MG63 (cell line): ENCODE measurements around the gene FAM186B. TPM values are rescaled to one million over a fixed set of nuclear protein-coding genes. Genes with fewer than 3 reads are reported as not detected.

Source experiments
- DNase-seq: peaks from one replicate; pipeline ENCODE4 v3.0.0-alpha.2; 2020
- H3K27me3 ChIP-seq: fragments of 250-450 bp; sonication (Bioruptor Pico); 2 replicates; pipeline ENCODE4 v1.5.1; 2020; ENCODE audit warnings: mild to moderate bottlenecking, moderate library complexity
- H3K36me3 ChIP-seq: fragments of 250-450 bp; sonication (Bioruptor Pico); 2 replicates; pipeline ENCODE4 v1.5.1; 2020; ENCODE audit warnings: mild to moderate bottlenecking, moderate library complexity
- H3K4me3 ChIP-seq: fragments of 250-450 bp; sonication (Bioruptor Pico); 2 replicates; pipeline ENCODE4 v1.5.1; 2020; ENCODE audit warnings: mild to moderate bottlenecking, moderate library complexity
- H3K9me3 ChIP-seq: fragments of 250-450 bp; sonication (Bioruptor Pico); 2 replicates; pipeline ENCODE4 v1.5.1; 2020; ENCODE audit warnings: mild to moderate bottlenecking, moderate library complexity
- total RNA-seq: library from RNA; depleted of rRNA; stranded (reverse); fragments of >200 nt; shearing (Covaris generic); gene quantifications from 2 replicates; pipeline ENCODE4 v1.2.3, GENCODE V29; 2014; ENCODE audit warnings: low replicate concordance

Gene FAM186B
- total RNA-seq, 1 experiment from 2014 or later, result not detected

DNA sequence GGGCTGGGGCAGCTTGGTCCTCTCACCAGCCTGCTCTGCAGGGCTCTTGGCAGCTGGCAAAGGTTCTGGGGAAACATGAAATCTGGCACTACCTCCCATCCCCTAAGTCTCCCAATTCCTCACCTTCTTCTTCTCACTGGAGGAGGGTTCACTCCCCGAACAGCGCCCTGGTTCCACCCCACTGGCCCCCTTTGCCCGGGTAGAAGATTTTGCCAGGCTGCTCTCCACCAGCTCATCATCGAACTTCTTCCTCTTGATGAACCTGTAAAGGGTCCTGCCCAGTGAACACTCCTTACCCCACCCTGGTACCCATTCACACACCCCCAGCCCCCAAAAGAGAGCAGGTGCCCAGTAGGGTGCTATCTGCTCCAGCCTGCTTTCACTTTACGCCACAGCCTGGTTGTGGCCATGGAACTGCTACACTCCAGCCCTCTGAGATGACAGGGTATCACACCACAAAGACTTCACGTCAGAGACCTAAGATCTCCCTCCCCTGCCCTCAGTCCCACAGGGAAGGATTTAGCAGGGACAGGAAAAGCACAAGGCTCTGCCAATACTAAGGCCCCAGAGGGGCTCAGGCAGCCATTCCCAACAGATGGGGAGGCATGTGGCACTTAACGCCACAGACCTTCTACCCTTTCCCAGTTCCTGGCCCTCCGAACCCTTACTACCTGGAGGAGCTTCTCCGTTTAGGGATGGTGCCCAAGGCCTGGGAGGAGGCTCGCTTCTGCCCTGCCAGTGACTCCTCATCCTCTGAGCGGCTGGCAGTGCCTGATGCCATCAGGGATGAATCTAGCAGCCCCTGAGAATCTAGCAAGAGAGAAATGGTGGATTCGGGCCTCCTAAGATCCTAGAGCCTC is 39.8 kb downstream of the FAM186B start:
- no peak overlapping the region for H3K4me3 ChIP-seq
- no peaks in the 10 kb centered on the region for H3K9me3 ChIP-seq
- no peak for DNase-seq
- H3K27me3 ChIP-seq, result no peaks in the 10 kb centered on the region
- peaks cover 32% of the 10 kb centered on the region for H3K36me3 ChIP-seq

DNA sequence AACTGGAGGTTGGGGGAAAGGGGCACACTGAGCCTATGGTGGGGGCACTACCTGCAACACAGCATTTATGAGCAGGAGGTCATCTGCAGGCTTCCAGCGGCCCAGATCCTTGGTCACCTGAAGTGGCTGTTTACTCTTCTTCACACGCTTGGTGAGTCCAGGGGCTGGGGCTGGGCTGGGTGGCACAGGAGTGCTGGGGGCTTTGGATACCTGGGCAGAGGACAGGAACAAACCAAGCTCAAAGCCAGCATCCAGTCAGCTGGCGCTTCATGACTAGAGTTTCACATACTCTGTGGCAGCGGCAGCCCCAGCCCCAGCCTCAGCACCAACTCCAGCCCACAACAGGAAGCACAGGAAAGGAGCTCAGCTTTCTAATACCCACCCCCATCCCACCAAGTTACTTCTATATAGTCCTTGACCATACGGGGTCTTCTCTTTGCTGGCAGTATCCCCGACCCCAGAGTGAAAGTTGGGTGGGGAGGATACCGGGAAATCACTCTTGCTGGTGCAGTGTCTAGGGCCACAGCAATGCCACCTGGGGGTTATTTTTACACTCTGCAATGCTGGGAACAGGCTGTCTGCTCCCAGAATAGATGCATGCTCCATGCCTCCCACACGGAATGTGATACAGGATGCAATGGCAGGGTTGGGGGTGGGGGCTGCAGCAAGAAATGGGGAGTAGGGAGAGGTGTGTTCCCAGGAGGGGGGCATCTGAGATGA is 40.6 kb downstream of the FAM186B start:
- DNase-seq, result no peak
- H3K9me3 ChIP-seq, result no peaks in the 10 kb centered on the region
- no peaks in the 10 kb centered on the region for H3K27me3 ChIP-seq
- H3K4me3 ChIP-seq, result no peak overlapping the region
- peaks cover 38% of the 10 kb centered on the region for H3K36me3 ChIP-seq

DNA sequence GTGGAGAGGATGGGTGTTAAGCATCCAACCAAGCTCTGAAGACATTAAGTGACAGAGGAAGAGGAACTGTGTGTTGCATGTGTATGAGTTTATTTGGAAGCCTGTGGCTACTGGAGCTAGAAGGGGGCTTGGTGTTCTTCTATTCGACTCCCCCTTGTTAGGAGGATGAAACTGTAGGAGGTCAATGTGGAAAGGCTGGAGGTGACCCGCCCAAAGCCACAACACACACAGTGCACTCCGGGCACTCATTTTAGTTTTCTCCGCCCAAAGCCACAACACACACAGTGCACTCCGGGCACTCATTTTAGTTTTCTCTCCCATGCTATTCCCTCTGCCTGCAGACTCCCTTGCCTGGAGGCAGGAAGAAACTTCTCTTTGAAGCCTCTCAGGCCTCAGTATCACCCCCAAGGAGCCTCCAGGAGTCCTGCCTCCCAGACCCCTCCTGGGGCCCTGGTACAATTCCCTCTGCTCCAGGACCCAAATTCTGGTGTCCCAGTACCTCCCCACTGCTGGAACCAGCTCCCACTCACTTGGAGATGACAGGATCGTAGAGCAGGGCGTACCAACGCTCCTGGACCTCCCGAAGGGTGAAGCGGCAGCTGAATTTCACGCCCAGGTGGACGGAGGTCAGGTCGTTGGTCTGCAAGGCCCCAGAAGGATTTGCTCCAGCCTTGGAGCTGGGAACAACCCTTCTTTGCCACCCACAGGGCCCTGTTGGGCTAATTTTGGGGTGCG is 41.3 kb downstream of the FAM186B start:
- DNase-seq, result no peak
- Histone ChIP-seq H3K27me3 (no peaks in the 10 kb centered on the region), H3K9me3 (no peaks in the 10 kb centered on the region), H3K4me3 (no peak overlapping the region), H3K36me3 (peaks cover 38% of the 10 kb centered on the region)

DNA sequence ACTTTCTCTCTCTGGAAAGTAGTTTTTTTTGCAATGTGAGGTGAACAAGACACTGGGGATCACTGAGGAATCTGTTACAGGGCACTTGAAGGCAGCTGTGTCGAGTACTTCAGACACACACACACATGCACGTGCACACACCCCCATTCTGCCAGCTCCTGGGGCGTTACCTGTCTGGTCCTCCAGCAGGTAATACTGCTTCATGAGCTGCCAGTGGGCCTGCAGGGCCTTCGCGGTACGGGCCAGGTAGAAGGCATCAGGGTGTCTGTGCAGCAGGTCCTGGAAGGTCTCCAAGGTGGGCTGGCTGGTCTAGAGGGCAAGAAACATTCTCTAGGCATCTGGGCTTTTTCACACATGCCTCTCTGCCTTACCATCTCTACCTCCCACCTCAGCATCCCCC is 42.6 kb downstream of the FAM186B start:
- no peaks in the 10 kb centered on the region for H3K9me3 ChIP-seq
- no peaks in the 10 kb centered on the region for H3K27me3 ChIP-seq
- DNase-seq, result no peak
- no peak overlapping the region for H3K4me3 ChIP-seq
- peaks cover 38% of the 10 kb centered on the region for H3K36me3 ChIP-seq

DNA sequence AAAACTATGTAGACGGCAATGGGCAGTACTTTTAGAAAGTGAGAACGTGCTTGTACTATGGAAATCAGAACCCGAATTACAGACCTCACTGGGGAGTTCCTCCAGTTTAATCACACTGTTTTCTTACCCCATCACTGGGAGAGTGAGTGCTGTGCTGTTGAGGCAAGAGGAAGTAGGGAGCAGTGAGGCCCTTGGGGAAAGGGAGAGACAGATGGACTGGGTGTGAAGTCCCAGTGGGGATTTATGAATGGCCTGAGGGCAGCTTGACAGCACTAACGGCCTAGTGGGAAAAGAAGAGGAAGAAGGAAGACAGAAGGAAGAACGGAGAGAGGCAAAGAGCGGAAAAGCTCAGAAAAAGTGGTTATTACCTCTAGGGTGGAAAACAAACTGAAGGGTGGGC is 43.2 kb downstream of the FAM186B start:
- peaks cover 38% of the 10 kb centered on the region for H3K36me3 ChIP-seq
- H3K27me3 ChIP-seq, result no peaks in the 10 kb centered on the region
- H3K9me3 ChIP-seq, result no peaks in the 10 kb centered on the region
- no peak for DNase-seq
- H3K4me3 ChIP-seq, result no peak overlapping the region

DNA sequence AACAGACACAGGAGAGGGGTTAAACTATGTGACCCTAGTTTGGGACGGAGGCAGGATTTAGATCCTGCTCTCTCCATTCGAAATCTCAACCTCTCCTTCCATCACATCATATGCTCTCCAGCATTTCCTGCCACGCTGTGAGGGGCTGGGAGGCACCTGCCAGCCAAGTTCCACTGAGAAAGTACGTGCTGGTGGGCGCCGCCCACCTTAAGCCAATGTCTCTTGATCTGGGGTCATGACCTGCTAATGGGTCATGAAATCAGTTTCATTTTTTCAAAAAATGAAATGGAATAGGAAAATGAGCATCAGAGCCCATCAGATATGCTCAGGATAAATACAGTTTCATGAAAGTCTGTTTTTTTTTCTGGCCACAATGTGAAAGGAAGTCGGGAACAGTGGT is 44.7 kb downstream of the FAM186B start:
- peaks cover 38% of the 10 kb centered on the region for H3K36me3 ChIP-seq
- DNase-seq, result no peak

DNA sequence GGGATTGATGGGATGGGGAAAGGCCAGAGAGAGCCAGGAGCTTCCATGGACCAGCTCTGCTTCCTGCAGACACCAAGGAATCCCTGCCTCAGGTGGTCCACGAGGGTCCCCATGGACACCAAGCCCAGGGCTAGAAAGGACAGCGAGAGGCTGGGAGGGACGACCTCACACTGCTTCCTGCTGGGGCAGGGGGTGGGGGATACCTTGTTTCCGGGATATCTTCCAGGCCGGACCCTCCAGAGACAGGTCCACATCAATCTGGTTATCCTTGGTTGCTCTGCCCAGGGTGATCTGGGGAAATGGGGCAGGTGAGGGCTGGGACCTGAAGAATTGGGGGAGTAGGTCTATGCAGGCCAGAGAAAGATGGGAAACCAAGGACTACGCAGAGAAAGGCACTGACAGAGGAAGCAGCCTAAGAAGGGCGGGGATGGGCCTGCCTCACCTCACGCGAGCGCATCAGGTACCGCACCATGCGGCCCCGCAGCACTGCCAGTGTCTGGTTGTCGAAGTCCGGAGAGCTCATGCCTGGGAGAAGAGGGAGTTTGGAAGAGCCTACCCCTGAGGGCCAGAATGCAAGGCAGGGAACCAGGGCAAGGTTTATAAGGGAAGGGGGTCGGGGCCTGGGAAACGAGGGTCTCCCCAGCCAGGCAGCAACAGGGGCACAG is 46.3 kb downstream of the FAM186B start:
- DNase-seq, result no peak
- H3K36me3 ChIP-seq, result peaks cover 33% of the 10 kb centered on the region
- H3K9me3 ChIP-seq, result no peaks in the 10 kb centered on the region
- H3K4me3 ChIP-seq, result no peak overlapping the region
- no peaks in the 10 kb centered on the region for H3K27me3 ChIP-seq

More for the DNA sequence above, 44.7 kb downstream of the FAM186B start:
- Histone ChIP-seq H3K9me3 (no peaks in the 10 kb centered on the region), H3K4me3 (no peak overlapping the region), H3K27me3 (no peaks in the 10 kb centered on the region)

DNA sequence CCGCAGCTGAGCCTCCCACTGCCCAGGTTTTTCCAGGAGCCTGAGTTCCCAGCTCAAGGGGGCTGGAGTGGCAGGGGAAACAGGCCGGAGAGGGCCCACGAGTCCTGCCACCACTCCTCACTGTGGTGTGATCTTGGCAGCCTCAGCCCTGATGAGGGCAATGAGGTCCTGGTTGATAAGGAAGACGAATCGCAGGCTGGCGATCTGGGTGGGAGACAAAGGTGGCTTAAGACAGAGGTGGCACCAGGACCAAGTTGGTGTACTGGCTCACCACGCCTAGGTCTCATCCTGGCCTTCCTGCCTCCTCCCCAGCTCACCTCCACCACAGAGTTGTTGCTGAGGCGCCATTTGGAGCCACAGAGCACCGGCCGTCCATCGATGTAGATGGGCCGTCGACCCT is 46.9 kb downstream of the FAM186B start:
- Histone ChIP-seq H3K9me3 (no peaks in the 10 kb centered on the region), H3K4me3 (no peak overlapping the region), H3K27me3 (no peaks in the 10 kb centered on the region), H3K36me3 (peaks cover 28% of the 10 kb centered on the region)
- no peak for DNase-seq

DNA sequence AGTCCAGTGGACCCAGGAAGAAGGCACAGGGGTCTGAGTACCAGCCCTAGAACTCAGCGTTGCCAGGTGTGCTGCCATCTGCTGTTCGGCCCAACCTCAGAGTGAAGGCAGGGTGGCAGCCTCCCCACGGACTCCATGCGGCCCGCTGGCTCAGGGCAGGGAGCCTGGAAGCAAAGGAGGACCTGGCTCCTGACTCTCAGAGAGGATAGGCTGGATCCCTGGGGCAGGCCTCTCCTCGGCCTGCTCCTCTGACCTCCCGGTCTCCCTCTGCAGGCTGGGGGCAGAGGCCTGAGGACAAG is 47.6 kb downstream of the FAM186B start:
- no peaks in the 10 kb centered on the region for H3K27me3 ChIP-seq
- no peak for DNase-seq
- no peak overlapping the region for H3K4me3 ChIP-seq
- peaks cover 26% of the 10 kb centered on the region for H3K36me3 ChIP-seq
- H3K9me3 ChIP-seq, result no peaks in the 10 kb centered on the region

DNA sequence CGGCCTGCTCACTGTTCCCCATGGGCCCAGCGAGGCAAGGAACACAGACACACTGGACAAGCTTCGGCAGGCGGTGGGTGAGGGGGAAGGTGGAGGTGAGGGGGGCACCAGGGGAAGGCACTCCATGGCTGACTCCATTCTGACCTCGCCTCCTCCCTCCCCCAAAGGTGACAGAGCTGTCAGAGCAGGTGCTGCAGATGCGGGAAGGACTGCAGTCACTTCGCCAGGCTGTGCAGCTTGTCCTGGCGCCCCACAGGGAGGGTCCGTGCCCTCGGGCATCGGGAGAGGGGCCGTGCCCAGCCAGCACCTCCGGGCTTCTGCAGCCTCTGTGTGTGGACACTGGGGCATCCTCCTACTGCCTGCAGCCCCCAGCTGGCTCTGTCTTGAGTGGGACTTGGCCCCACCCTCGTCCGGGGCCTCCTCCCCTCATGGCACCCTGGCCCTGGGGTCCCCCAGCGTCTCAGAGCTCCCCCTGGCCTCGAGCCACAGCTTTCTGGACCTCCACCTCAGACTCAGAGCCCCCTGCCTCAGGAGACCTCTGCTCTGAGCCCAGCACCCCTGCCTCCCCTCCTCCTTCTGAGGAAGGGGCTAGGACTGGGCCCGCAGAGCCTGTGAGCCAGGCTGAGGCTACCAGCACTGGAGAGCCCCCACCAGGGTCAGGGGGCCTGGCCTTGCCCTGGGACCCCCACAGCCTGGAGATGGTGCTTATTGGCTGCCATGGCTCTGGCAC is 48.1 kb downstream of the FAM186B start:
- Histone ChIP-seq H3K9me3 (no peaks in the 10 kb centered on the region), H3K36me3 (peaks cover 21% of the 10 kb centered on the region), H3K4me3 (no peak overlapping the region), H3K27me3 (no peaks in the 10 kb centered on the region)
- DNase-seq, result no peak

DNA sequence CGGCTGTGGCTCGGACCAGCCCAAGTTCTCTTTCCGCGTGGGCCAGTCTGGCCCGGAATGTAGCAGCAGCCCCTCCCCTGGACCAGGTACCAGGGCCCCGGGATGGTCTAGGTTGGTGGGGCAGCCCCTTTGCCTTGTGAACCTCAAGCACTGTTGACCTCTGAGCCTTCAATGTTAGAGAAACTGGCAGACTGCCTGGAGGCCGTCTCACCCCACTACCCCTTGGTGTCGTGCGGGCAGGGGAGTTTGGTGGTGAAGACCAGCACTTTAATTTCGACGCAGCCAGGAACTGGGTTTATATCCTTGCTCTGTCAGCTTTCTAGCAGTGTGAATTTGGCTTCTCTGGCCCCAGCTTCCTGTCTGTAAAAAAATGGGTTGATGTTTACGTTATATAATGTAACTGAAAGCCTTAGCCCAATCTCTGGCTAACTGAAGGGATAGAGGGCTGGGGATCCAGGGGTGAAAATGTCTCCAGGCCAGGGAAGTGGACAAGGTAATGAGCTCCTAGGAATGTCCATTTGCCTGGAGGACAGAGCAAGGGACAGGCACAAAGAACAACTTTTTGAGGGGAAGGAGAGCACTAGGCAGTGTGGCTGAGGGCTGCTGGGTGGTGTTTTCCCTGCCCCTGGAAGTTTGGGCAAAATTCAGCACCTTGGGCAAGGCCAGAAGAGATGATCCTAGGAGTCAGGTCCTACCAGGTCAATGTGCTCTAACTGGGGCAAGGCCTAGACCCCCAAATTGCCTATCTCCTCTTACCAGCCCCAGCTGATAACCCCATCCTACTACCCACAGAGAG is 48.9 kb downstream of the FAM186B start:
- no peak for DNase-seq
- H3K27me3 ChIP-seq, result no peaks in the 10 kb centered on the region

DNA sequence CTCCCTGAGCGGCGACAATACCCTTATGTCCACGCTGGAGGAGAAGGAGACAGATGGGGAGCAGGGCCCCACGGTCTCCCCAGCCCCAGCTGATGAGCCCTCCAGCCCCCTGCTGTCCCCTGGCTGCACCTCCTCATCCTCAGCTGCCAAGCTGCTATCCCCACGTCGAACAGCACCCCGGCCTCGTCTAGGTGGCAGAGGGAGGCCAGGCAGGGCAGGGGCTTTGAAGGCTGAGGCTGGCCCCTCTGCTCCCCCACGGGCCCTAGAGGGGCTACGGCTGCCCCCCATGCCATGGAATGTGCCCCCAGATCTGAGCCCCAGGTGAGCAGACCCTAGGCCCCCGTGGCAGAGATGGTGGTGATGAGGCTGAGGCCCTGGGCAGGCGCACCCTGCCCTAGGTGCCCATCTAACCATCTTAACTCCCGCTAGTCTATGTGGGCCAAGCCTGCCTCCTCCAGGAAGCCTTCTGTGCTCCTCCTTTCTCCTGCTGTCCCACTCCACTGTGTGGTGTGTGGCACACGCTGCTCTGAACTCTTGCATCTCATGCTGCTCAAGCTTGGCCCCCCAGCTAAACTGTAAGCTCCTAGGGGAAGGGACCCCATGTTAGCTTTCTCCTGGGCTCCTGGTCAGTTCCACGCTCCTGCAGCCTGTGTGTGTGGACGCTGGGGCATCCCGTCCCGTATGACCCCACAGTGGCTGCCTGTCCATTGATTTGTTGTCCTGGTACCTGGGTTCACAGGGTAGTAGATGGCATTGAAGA is 49.6 kb downstream of the FAM186B start:
- Histone ChIP-seq H3K27me3 (no peaks in the 10 kb centered on the region), H3K36me3 (peaks cover 13% of the 10 kb centered on the region; the same call in 1 of the 2 replicates), H3K4me3 (no peak overlapping the region), H3K9me3 (no peaks in the 10 kb centered on the region)
- no peak for DNase-seq

More for the DNA sequence above, 48.9 kb downstream of the FAM186B start:
- Histone ChIP-seq H3K36me3 (peaks cover 13% of the 10 kb centered on the region), H3K4me3 (no peak overlapping the region), H3K9me3 (no peaks in the 10 kb centered on the region)

DNA sequence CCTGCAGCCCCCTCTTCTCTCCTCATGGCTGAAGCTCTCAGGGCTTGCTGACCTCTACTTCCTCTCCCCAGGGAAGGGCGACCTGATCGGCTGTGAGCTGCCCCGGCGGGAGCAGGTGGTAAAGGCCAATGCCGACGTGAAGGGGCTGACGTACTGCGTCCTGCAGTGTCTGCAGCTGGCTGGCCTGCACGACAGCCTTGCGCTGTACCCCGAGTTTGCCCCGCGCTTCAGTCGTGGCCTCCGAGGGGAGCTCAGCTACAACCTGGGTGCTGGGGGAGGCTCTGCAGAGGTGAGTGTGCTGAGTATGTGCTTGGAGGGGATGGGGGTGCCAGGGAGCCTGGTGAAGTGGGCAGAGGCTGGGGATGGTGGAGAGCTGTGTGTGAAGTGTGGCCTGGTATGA is 51.2 kb downstream of the FAM186B start:
- no peak for DNase-seq
- no peaks in the 10 kb centered on the region for H3K9me3 ChIP-seq
- H3K4me3 ChIP-seq, result no peak overlapping the region
- H3K36me3 ChIP-seq, result peaks cover 6% of the 10 kb centered on the region; the same call in 1 of the 2 replicates
- no peaks in the 10 kb centered on the region for H3K27me3 ChIP-seq

DNA sequence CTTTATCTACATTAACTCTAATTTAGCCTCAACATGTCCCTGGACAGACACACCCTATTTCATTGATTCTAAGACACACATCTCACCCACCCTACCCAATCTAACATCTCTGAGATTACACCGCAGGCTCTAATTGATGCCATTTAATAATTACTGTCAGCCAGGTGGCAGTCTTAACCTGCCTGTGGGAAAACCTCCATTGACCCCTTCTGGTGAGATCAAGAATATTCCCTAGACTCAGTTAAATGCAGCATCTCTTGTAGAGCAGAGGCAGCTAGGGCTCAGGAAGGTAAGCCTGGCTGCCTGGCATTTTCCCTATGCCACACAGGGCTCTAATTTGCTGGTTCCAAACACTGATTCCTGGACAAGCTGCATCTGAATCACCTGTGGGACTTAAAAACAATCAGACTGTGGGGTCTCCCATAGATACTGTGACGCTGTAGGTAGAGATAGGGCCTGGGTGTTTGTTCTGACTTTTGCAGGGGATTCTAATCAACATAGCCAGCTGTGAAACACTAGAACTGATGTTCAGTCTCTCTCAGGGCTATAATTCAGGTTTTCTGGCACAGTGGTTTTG is 51.8 kb downstream of the FAM186B start:
- Histone ChIP-seq H3K4me3 (no peak overlapping the region), H3K27me3 (no peaks in the 10 kb centered on the region), H3K36me3 (peaks cover 6% of the 10 kb centered on the region; the same call in 1 of the 2 replicates), H3K9me3 (no peaks in the 10 kb centered on the region)
- DNase-seq, result no peak

DNA sequence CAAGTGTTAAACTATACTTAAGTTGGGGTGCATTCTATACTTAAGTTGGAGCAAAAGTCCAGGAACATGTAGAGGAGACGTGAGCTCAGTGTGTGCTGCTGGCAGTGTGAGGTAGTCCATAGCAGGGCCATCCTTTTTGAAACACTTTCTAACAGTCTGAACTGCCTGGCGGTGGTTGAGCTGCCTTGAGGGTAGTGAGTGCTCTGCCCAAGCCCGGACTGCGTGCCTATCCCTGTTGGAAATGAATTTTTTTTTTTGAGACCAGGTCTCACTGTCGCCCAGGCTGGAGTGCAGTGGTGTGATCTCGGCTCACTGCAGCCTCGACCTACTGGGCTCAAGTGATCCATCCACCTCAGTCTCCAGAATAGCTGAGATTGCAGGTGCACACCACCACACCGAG is 52.5 kb downstream of the FAM186B start:
- DNase-seq, result no peak
- no peak overlapping the region for H3K4me3 ChIP-seq
- H3K9me3 ChIP-seq, result no peaks in the 10 kb centered on the region
- peaks cover 6% of the 10 kb centered on the region; the same call in 1 of the 2 replicates for H3K36me3 ChIP-seq
- no peaks in the 10 kb centered on the region for H3K27me3 ChIP-seq
